ENCODE results near the gene DNM3. TPM values are rescaled to one million over a fixed set of nuclear protein-coding genes. Genes with fewer than 3 reads are reported as not detected.

The DNM3 gene
- total and polyA plus RNA-seq, 2 experiments from 2014 or later, result 5.2 to 12.2 TPM

GRCh38 chr1:171800342-171800741, 41.0 kb upstream of the DNM3 start:
- peaks cover 7% of the 10 kb centered on the region for H3K36me3 ChIP-seq (ENCODE audit: insufficient read depth)
- Mint-ChIP-seq H3K4me3 (no peak overlapping the region; the same call in 2 of the 3 replicates), H3K4me1 (peaks cover 35% of the 10 kb centered on the region), H3K27ac (no peak overlapping the region; the same call in 1 of the 2 replicates), H3K36me3 (ENCODE audit: low read depth) (peaks cover 23% of the 10 kb centered on the region), H3K9me3 (no peaks in the 10 kb centered on the region), H3K27me3 (ENCODE audit: insufficient read depth, low read depth, poor library complexity) (peaks cover 10% of the 10 kb centered on the region)
- DNase-seq (ENCODE audit: low spot score) (peak; percentile 56), ATAC-seq (peak; percentile 58)
- no peak for TF ChIP-seq CREB1 (CRISPR knock-in tag; IDR thresholded peaks at IDR 0.05; ENCODE audit: low read depth)
- peak; percentile 40 to 53 for TF ChIP-seq CTCF (conservative IDR thresholded peaks at IDR 0.05; ENCODE audit: low read depth in 2 of 2)
- 0 out of 2 replicates have a peak, but pooled peaks have one; percentile 32 for TF ChIP-seq ZNF462 (CRISPR knock-in tag; IDR thresholded peaks at IDR 0.05)
- H3K9me2 ChIP-seq (ENCODE audit: insufficient read depth), result no peaks in the 10 kb centered on the region
- H3K79me2 ChIP-seq (replicated peaks; ENCODE audit: insufficient read depth), result no peaks in the 10 kb centered on the region
- H3K4me2 ChIP-seq, result no peak overlapping the region
- peaks cover 18% of the 10 kb centered on the region for H3K4me1 ChIP-seq (ENCODE audit: insufficient read depth)
- H3K27me3 ChIP-seq (ENCODE audit: insufficient read depth), result no peaks in the 10 kb centered on the region
- 0 out of 2 replicates have a peak, but pooled peaks cover 2% of the 10 kb centered on the region for H4K20me1 ChIP-seq (replicated peaks; ENCODE audit: insufficient read depth)
- no peaks in the 10 kb centered on the region; the same call in 1 of the 2 replicates for H3F3A ChIP-seq (replicated peaks; ENCODE audit: low read depth)
- H3K27ac ChIP-seq (ENCODE audit: low read depth), result no peak overlapping the region
- H3K4me3 ChIP-seq, result no peak overlapping the region
- H2AFZ ChIP-seq, result no peak overlapping the region
